HT1080 (cell line): ENCODE results near the gene SPTSSB. TPM values are rescaled to one million over a fixed set of nuclear protein-coding genes. Genes with fewer than 3 reads are reported as not detected.

ENCODE experiments used
- total RNA-seq: library from RNA; depleted of rRNA; stranded (reverse); fragments of >200 nt; shearing (Covaris generic); gene quantifications from 2 replicates; pipeline ENCODE4 v1.2.3, GENCODE V29; 2014; rRNA removed

SPTSSB gene
- total RNA-seq, 1 experiment from 2014 or later: 0.23 TPM

Other genes starting within 250 kb of the SPTSSB start
- 70.0 and 74.2 TPM in 2 replicates for gene NMD3, start 150.2 kb downstream of the SPTSSB start, total RNA-seq
- not detected in 2 replicates for gene OTOL1, start 125.3 kb upstream of the SPTSSB start, total RNA-seq